GM23338 (cell line): ENCODE results near the gene ZNF334. TPM values are rescaled to one million over a fixed set of nuclear protein-coding genes. Genes with fewer than 3 reads are reported as not detected.

Experiments
- ATAC-seq: fragments of 200-7000 bp; cut with Tn5 transposase; 3 replicates; pipeline ENCODE4 v1.9.1; 2020
- DNase-seq: peaks from one replicate; pipeline ENCODE4 v3.0.0-alpha.2; 2015; ENCODE audit warnings: low spot score
- H2AFZ ChIP-seq: fragments of 200-600 bp; sonication (generic); 2 replicates; pipeline ENCODE4 v1.8.0; 2016; ENCODE audit warnings: antibody characterized with exemption, mild to moderate bottlenecking, moderate library complexity
- H3F3A ChIP-seq: fragments of 200-600 bp; sonication (generic); replicated peaks from 2 replicates; pipeline ENCODE4 v1.8.0; 2017; ENCODE audit warnings: antibody characterized with exemption, mixed run types, low read depth
- H3K27ac ChIP-seq: fragments of 200-600 bp; sonication (generic); 2 replicates; pipeline ENCODE4 v1.6.1; 2016; ENCODE audit warnings: low read depth
- H3K27me3 ChIP-seq: fragments of 200-600 bp; sonication (generic); 2 replicates; pipeline ENCODE4 v1.8.0; 2016; ENCODE audit warnings: mild to moderate bottlenecking, mixed run types, moderate library complexity; ENCODE audit not compliant: insufficient read depth
- H3K36me3 ChIP-seq: fragments of 200-600 bp; sonication (generic); 2 replicates; pipeline ENCODE4 v1.8.0; 2016; ENCODE audit warnings: mild to moderate bottlenecking; ENCODE audit not compliant: insufficient read depth
- H3K4me1 ChIP-seq: fragments of 200-600 bp; sonication (generic); 2 replicates; pipeline ENCODE4 v1.8.0; 2016; ENCODE audit warnings: mild to moderate bottlenecking, moderate library complexity; ENCODE audit not compliant: insufficient read depth
- H3K4me2 ChIP-seq: fragments of 200-600 bp; sonication (generic); 2 replicates; pipeline ENCODE4 v1.7.1; 2017; ENCODE audit warnings: mixed run types
- H3K4me3 ChIP-seq: fragments of 200-600 bp; sonication (generic); 2 replicates; pipeline ENCODE4 v1.6.1; 2016; ENCODE audit warnings: mixed run types
- H3K79me2 ChIP-seq: fragments of 200-600 bp; sonication (generic); replicated peaks from 2 replicates; pipeline ENCODE4 v1.8.0; 2017; ENCODE audit warnings: mild to moderate bottlenecking; ENCODE audit not compliant: insufficient read depth
- H3K9me2 ChIP-seq: fragments of 200-600 bp; sonication (generic); 2 replicates; pipeline ENCODE4 v1.8.0; 2017; ENCODE audit not compliant: insufficient read depth
- H4K20me1 ChIP-seq: fragments of 200-600 bp; sonication (generic); replicated peaks from 2 replicates; pipeline ENCODE4 v1.8.0; 2017; ENCODE audit warnings: mild to moderate bottlenecking; ENCODE audit not compliant: insufficient read depth
- H3K27ac Mint-ChIP-seq: 2 replicates; pipeline ENCODE4 v1.8.0; 2020; ENCODE audit warnings: inconsistent platforms, mild to moderate bottlenecking, moderate library complexity, mixed read lengths
- H3K27me3 Mint-ChIP-seq: 3 replicates; pipeline ENCODE4 v1.8.0; 2022; ENCODE audit warnings: low read depth, mild to moderate bottlenecking, moderate library complexity, mixed read lengths, inconsistent platforms; ENCODE audit not compliant: insufficient read depth, poor library complexity
- H3K36me3 Mint-ChIP-seq: 3 replicates; pipeline ENCODE4 v1.8.0; 2021; ENCODE audit warnings: low read depth, mild to moderate bottlenecking, inconsistent platforms, moderate library complexity, mixed read lengths
- H3K4me1 Mint-ChIP-seq: 3 replicates; pipeline ENCODE4 v1.8.0; 2020; ENCODE audit warnings: mild to moderate bottlenecking, inconsistent platforms, mixed read lengths
- H3K4me3 Mint-ChIP-seq: 3 replicates; pipeline ENCODE4 v1.8.0; 2021; ENCODE audit warnings: moderate library complexity, mild to moderate bottlenecking, inconsistent platforms, mixed read lengths
- H3K9me3 Mint-ChIP-seq: 3 replicates; pipeline ENCODE4 v1.8.0; 2020; ENCODE audit warnings: moderate library complexity, mild to moderate bottlenecking, inconsistent platforms, mixed read lengths
- CREB1 ChIP-seq: fragments of 250-450 bp; sonication (Bioruptor Pico); IDR thresholded peaks from 2 replicates; pipeline ENCODE4 v1.5.0; 2020; ENCODE audit warnings: low read depth, mild to moderate bottlenecking, moderate library complexity
- EZH2 ChIP-seq: fragments of 200-600 bp; sonication (generic); IDR thresholded peaks from one replicate; pipeline ENCODE4 v1.8.0; 2017; ENCODE audit warnings: antibody characterized with exemption, mild to moderate bottlenecking, low read depth; ENCODE audit not compliant: unreplicated experiment
- EZH2phosphoT487 ChIP-seq: fragments of 200-600 bp; sonication (generic); IDR thresholded peaks from one replicate; pipeline ENCODE4 v1.8.1; 2018; ENCODE audit warnings: antibody characterized with exemption; ENCODE audit not compliant: unreplicated experiment
- JUNB ChIP-seq: IDR thresholded peaks from one replicate; pipeline ENCODE4 v1.6.1; 2016; ENCODE audit warnings: antibody characterized with exemption; ENCODE audit not compliant: unreplicated experiment
- NANOG ChIP-seq: IDR thresholded peaks from 2 replicates; pipeline ENCODE4 v1.6.1; 2016; ENCODE audit warnings: antibody characterized with exemption, borderline replicate concordance
- POLR2AphosphoS5 ChIP-seq: IDR thresholded peaks from 2 replicates; pipeline ENCODE4 v1.6.1; 2016; ENCODE audit warnings: antibody characterized with exemption, low read depth
- STAT1 ChIP-seq: IDR thresholded peaks from one replicate; pipeline ENCODE4 v1.6.1; 2016; ENCODE audit warnings: antibody characterized with exemption; ENCODE audit not compliant: unreplicated experiment
- ZNF114 ChIP-seq: fragments of 250-450 bp; sonication (Bioruptor Pico); IDR thresholded peaks from 2 replicates; pipeline ENCODE4 v1.5.0; 2020; ENCODE audit warnings: mild to moderate bottlenecking, moderate library complexity
- ZNF331 ChIP-seq: fragments of 250-450 bp; sonication (Bioruptor Pico); IDR thresholded peaks from 2 replicates; pipeline ENCODE4 v1.5.0; 2020; ENCODE audit warnings: low read depth, mild to moderate bottlenecking, moderate library complexity
- polyA plus RNA-seq: library from polyadenylated mRNA; unstranded; fragments of >200 nt; fragmentation: Nextera tagmentation; extraction: Ambion mirVana; gene quantifications from 2 replicates; pipeline ENCODE4 v1.2.1, GENCODE V29; 2016
- total RNA-seq: library from RNA; depleted of rRNA; stranded (reverse); fragments of >200 nt; shearing (Covaris generic); gene quantifications from 2 replicates; pipeline ENCODE4 v1.2.3, GENCODE V29; 2014
- TF ChIP-seq, protein P1 (sequence below): IDR thresholded peaks from one replicate; pipeline ENCODE4 v1.6.1; 2018; ENCODE audit warnings: antibody characterized with exemption; ENCODE audit not compliant: unreplicated experiment
- TF ChIP-seq, protein P2 (sequence below), 2 experiments: fragments of 200-600 bp in 1 of 2; sonication (generic) in 1 of 2; conservative IDR thresholded peaks; 2 replicates each; pipeline versions ENCODE4 v1.5.1 to v1.6.1; 2016 to 2017; ENCODE audit warnings: antibody characterized with exemption in 2 of 2, low read depth in 2 of 2, mild to moderate bottlenecking in 2 of 2, moderate library complexity in 1 of 2

The ZNF334 gene
- total and polyA plus RNA-seq, 2 experiments from 2014 or later = 12.4 to 19.1 TPM

DNA sequence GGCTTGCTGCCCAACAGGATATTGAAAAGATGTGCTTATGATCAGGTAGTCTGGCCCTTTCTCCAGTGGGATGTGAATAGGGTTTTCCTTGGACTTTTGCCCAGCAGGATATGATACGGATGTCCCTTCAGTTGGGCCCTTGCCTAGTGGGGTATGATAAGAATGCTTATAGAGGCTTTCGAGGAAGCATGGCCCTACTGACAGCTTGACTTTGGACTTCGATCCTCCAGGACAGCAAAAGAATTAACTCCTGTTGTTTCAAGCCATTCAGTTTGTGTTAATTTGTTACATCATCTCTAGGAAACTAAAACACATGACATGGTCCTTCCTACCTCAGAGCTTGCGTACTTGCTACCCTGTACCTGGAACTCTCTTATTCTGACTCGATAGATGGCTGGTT lies 9.7 kb upstream of the ZNF334 start:
- Mint-ChIP-seq H3K4me3 (no peak overlapping the region), H3K27me3 (no peaks in the 10 kb centered on the region), H3K36me3 (no peaks in the 10 kb centered on the region), H3K27ac (no peak overlapping the region), H3K9me3 (no peaks in the 10 kb centered on the region), H3K4me1 (no peaks in the 10 kb centered on the region; the same call in 2 of the 3 replicates)
- no peak overlapping the region for H3K4me3 ChIP-seq
- H3K27me3 ChIP-seq = no peaks in the 10 kb centered on the region
- H3K4me2 ChIP-seq = no peak overlapping the region
- no peaks in the 10 kb centered on the region for H3K9me2 ChIP-seq
- H3K36me3 ChIP-seq = no peaks in the 10 kb centered on the region
- no peaks in the 10 kb centered on the region for H3K79me2 ChIP-seq
- H3K27ac ChIP-seq = no peak overlapping the region
- TF ChIP-seq EZH2 = no peak
- TF ChIP-seq POLR2AphosphoS5 = no peak
- no peak for TF ChIP-seq EZH2phosphoT487
- no peak for TF ChIP-seq ZNF114 (CRISPR knock-in tag)
- no peak for TF ChIP-seq STAT1
- no peak for TF ChIP-seq JUNB
- no peak for TF ChIP-seq CREB1 (CRISPR knock-in tag)
- no peak for TF ChIP-seq NANOG
- no peak for TF ChIP-seq ZNF331 (CRISPR knock-in tag)
- TF ChIP-seq, protein P1, sequence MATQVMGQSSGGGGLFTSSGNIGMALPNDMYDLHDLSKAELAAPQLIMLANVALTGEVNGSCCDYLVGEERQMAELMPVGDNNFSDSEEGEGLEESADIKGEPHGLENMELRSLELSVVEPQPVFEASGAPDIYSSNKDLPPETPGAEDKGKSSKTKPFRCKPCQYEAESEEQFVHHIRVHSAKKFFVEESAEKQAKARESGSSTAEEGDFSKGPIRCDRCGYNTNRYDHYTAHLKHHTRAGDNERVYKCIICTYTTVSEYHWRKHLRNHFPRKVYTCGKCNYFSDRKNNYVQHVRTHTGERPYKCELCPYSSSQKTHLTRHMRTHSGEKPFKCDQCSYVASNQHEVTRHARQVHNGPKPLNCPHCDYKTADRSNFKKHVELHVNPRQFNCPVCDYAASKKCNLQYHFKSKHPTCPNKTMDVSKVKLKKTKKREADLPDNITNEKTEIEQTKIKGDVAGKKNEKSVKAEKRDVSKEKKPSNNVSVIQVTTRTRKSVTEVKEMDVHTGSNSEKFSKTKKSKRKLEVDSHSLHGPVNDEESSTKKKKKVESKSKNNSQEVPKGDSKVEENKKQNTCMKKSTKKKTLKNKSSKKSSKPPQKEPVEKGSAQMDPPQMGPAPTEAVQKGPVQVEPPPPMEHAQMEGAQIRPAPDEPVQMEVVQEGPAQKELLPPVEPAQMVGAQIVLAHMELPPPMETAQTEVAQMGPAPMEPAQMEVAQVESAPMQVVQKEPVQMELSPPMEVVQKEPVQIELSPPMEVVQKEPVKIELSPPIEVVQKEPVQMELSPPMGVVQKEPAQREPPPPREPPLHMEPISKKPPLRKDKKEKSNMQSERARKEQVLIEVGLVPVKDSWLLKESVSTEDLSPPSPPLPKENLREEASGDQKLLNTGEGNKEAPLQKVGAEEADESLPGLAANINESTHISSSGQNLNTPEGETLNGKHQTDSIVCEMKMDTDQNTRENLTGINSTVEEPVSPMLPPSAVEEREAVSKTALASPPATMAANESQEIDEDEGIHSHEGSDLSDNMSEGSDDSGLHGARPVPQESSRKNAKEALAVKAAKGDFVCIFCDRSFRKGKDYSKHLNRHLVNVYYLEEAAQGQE = no peak
- H4K20me1 ChIP-seq = no peaks in the 10 kb centered on the region
- H2AFZ ChIP-seq = no peak overlapping the region
- ATAC-seq = no peak
- no peak for DNase-seq
- H3F3A ChIP-seq = no peaks in the 10 kb centered on the region
- H3K4me1 ChIP-seq = no peaks in the 10 kb centered on the region

DNA sequence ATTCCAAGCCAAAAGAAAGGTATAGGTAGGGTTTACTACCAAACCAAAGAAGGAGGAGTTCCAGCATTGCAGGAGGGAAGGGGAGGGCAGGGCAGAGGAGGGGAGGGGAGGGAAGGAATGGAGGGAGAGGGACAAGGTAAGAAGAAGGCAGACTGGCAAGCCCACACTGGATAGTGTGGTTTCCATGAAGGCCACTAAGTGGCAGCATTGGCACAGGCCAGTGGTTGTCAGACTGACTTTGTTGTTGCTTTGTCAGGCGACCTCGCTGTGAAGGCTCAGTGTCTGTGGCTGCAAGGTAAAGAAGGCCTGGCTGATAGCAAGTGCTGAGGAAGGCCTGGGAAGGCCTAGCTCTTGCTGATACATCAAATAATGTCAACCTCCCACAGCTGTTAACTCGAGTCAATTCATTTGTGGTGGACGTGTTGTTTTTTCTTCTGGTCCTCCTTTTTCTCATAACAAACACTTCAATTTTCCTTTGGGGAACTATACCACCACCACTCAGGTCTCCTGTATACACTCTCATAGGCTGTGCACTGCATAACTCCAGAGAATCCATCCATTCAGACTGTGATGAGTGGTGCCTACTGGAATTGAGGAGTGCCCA lies 7.7 kb upstream of the ZNF334 start:
- ATAC-seq (peak; percentile 99), DNase-seq (peak; percentile 87)
- Mint-ChIP-seq H3K27ac (no peak overlapping the region), H3K27me3 (no peaks in the 10 kb centered on the region), H3K9me3 (no peaks in the 10 kb centered on the region; the same call in 2 of the 3 replicates), H3K4me3 (no peak overlapping the region), H3K36me3 (no peaks in the 10 kb centered on the region), H3K4me1 (no peaks in the 10 kb centered on the region; the same call in 2 of the 3 replicates)
- no peaks in the 10 kb centered on the region for H4K20me1 ChIP-seq
- H3K4me3 ChIP-seq = no peak overlapping the region
- H2AFZ ChIP-seq = peak overlapping the region; percentile 81; the same call in 1 of the 2 replicates
- H3K4me2 ChIP-seq = no peak overlapping the region
- H3K36me3 ChIP-seq = no peaks in the 10 kb centered on the region
- no peaks in the 10 kb centered on the region for H3K79me2 ChIP-seq
- no peak for TF ChIP-seq ZNF114 (CRISPR knock-in tag)
- TF ChIP-seq, protein P2, sequence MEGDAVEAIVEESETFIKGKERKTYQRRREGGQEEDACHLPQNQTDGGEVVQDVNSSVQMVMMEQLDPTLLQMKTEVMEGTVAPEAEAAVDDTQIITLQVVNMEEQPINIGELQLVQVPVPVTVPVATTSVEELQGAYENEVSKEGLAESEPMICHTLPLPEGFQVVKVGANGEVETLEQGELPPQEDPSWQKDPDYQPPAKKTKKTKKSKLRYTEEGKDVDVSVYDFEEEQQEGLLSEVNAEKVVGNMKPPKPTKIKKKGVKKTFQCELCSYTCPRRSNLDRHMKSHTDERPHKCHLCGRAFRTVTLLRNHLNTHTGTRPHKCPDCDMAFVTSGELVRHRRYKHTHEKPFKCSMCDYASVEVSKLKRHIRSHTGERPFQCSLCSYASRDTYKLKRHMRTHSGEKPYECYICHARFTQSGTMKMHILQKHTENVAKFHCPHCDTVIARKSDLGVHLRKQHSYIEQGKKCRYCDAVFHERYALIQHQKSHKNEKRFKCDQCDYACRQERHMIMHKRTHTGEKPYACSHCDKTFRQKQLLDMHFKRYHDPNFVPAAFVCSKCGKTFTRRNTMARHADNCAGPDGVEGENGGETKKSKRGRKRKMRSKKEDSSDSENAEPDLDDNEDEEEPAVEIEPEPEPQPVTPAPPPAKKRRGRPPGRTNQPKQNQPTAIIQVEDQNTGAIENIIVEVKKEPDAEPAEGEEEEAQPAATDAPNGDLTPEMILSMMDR (conservative IDR thresholded peaks at IDR 0.05; ENCODE audit: low read depth in 2 of 2) = peak; percentile 67 to 100
- no peak for TF ChIP-seq JUNB
- TF ChIP-seq, protein P1 = peak; percentile 23
- no peak for TF ChIP-seq EZH2
- TF ChIP-seq CREB1 (CRISPR knock-in tag) = no peak
- H3K4me1 ChIP-seq = no peaks in the 10 kb centered on the region
- no peak overlapping the region for H3K27ac ChIP-seq
- H3K27me3 ChIP-seq = 0 out of 2 replicates have a peak, but pooled peaks cover 4% of the 10 kb centered on the region
- no peaks in the 10 kb centered on the region for H3K9me2 ChIP-seq
- no peaks in the 10 kb centered on the region for H3F3A ChIP-seq
